Activated CD8-positive, alpha-beta memory T cell treated with anti-CD3 and anti-CD28 coated beads, Interleukin-2, amount 50 U/mL, for 24 hours (primary cell): ENCODE results near the gene EML3.
"Not testable (repeated sequence)": the region's sequence is repeated elsewhere in the genome, so short reads cannot be mapped to it uniquely, and the experiment has no call there.

Source experiments
- DNase-seq: peaks from one replicate; pipeline ENCODE4 v3.0.0-alpha.2; 2020; ENCODE audit errors: extremely low read depth

The EML3 gene

GRCh38 chr11:62571493-62571892 is 41.1 kb downstream of the EML3 start:
- not testable (repeated sequence) for DNase-seq

- DNase-seq, result not testable (repeated sequence)
These were observed 41.7 kb downstream of the EML3 start for GRCh38 chr11:62570903-62571302.

GRCh38 chr11:62569611-62570010 is 43.0 kb downstream of the EML3 start:
- no peak for DNase-seq

- no peak for DNase-seq
These were observed 45.4 kb downstream of the EML3 start for GRCh38 chr11:62567018-62567633.

- no peak for DNase-seq
These were observed 46.3 kb downstream of the EML3 start for GRCh38 chr11:62566247-62566646.

GRCh38 chr11:62565100-62565802 is 47.3 kb downstream of the EML3 start:
- DNase-seq, result no peak

- not testable (repeated sequence) for DNase-seq
These were observed 50.8 kb downstream of the EML3 start for GRCh38 chr11:62561677-62562230.

GRCh38 chr11:62560566-62561103 is 51.9 kb downstream of the EML3 start:
- DNase-seq, result no peak

- not testable (repeated sequence) for DNase-seq
These were observed 52.9 kb downstream of the EML3 start for GRCh38 chr11:62559626-62560025.

- no peak for DNase-seq
These were observed 53.4 kb downstream of the EML3 start for GRCh38 chr11:62559204-62559603.

GRCh38 chr11:62558669-62559068 is 53.9 kb downstream of the EML3 start:
- no peak for DNase-seq

GRCh38 chr11:62556875-62557631 is 55.5 kb downstream of the EML3 start:
- no peak for DNase-seq

- DNase-seq, result no peak
These were observed 56.3 kb downstream of the EML3 start for GRCh38 chr11:62556108-62556874.

- DNase-seq, result no peak
These were observed 57.0 kb downstream of the EML3 start for GRCh38 chr11:62555464-62556107.

- no peak for DNase-seq
These were observed 58.0 kb downstream of the EML3 start for GRCh38 chr11:62554387-62555167.

GRCh38 chr11:62553839-62554361 is 58.7 kb downstream of the EML3 start:
- no peak for DNase-seq

GRCh38 chr11:62553080-62553838 is 59.3 kb downstream of the EML3 start:
- no peak for DNase-seq

GRCh38 chr11:62552485-62553079 is 60.0 kb downstream of the EML3 start:
- no peak for DNase-seq
